SK-N-SH treated with all-trans-retinoic acid at 6 μM for 48 hours (cell line): ENCODE results near the gene UTF1.

Experiments used
- ATAC-seq: fragments of 200-7000 bp; cut with Tn5 transposase; 3 replicates; pipeline ENCODE4 v1.9.1; 2020; ENCODE audit warnings: mild to moderate bottlenecking, moderate library complexity
- ARNTL ChIP-seq: fragments of 450-650 bp; formaldehyde crosslinking; IDR thresholded peaks from 2 replicates; pipeline ENCODE4 v1.5.0; 2020; ENCODE audit warnings: low read depth, mild to moderate bottlenecking, moderate library complexity, borderline replicate concordance
- BACH2 ChIP-seq: fragments of 250-450 bp; sonication (Bioruptor Pico); IDR thresholded peaks from 2 replicates; pipeline ENCODE4 v1.9.0; 2021; ENCODE audit warnings: mild to moderate bottlenecking, borderline replicate concordance
- CREB5 ChIP-seq: fragments of 250-450 bp; sonication (Bioruptor Pico); IDR thresholded peaks from 2 replicates; pipeline ENCODE4 v1.5.1; 2020; ENCODE audit warnings: low read depth, mild to moderate bottlenecking, moderate library complexity
- ESRRG ChIP-seq: fragments of 250-450 bp; sonication (Bioruptor Pico); IDR thresholded peaks from 2 replicates; pipeline ENCODE4 v1.6.1; 2021; ENCODE audit warnings: mild to moderate bottlenecking
- OSR1 ChIP-seq: fragments of 250-450 bp; sonication (Bioruptor Pico); IDR thresholded peaks from 2 replicates; pipeline ENCODE4 v1.8.0; 2022; ENCODE audit warnings: moderate library complexity, mild to moderate bottlenecking, inconsistent platforms
- POU6F1 ChIP-seq: fragments of 250-450 bp; sonication (Bioruptor Pico); IDR thresholded peaks from 2 replicates; pipeline ENCODE4 v1.8.0; 2021; ENCODE audit warnings: low read depth, mild to moderate bottlenecking, moderate library complexity, borderline replicate concordance
- PPARA ChIP-seq: fragments of 250-450 bp; sonication (Bioruptor Pico); IDR thresholded peaks from 2 replicates; pipeline ENCODE4 v1.5.0; 2020; ENCODE audit warnings: mild to moderate bottlenecking, borderline replicate concordance
- RARB ChIP-seq: fragments of 250-450 bp; sonication (Bioruptor Pico); IDR thresholded peaks from 2 replicates; pipeline ENCODE4 v1.8.0; 2021; ENCODE audit warnings: mild to moderate bottlenecking, moderate library complexity
- SNAI2 ChIP-seq: fragments of 250-450 bp; sonication (Bioruptor Pico); IDR thresholded peaks from 2 replicates; pipeline ENCODE4 v1.5.0; 2020; ENCODE audit warnings: mild to moderate bottlenecking, moderate library complexity
- TCF4 ChIP-seq: fragments of 250-450 bp; sonication (Bioruptor Pico); IDR thresholded peaks from 2 replicates; pipeline ENCODE4 v1.8.0; 2021; ENCODE audit warnings: mild to moderate bottlenecking, moderate library complexity, borderline replicate concordance
- TOX ChIP-seq: fragments of 250-450 bp; sonication (Bioruptor Pico); IDR thresholded peaks from 2 replicates; pipeline ENCODE4 v1.8.0; 2021; ENCODE audit warnings: mild to moderate bottlenecking, moderate library complexity, borderline replicate concordance
- TSHZ2 ChIP-seq: fragments of 250-450 bp; sonication (Bioruptor Pico); IDR thresholded peaks from 2 replicates; pipeline ENCODE4 v1.5.0; 2020; ENCODE audit warnings: mild to moderate bottlenecking, moderate library complexity
- ZC3H10 ChIP-seq: fragments of 250-450 bp; sonication (Bioruptor Pico); IDR thresholded peaks from 2 replicates; pipeline ENCODE4 v1.5.1; 2021; ENCODE audit warnings: mild to moderate bottlenecking, moderate library complexity
- ZFP3 ChIP-seq: fragments of 250-450 bp; sonication (Bioruptor Pico); IDR thresholded peaks from 2 replicates; pipeline ENCODE4 v1.5.0; 2020; ENCODE audit warnings: mild to moderate bottlenecking, moderate library complexity
- ZFP30 ChIP-seq: fragments of 450-650 bp; formaldehyde crosslinking; IDR thresholded peaks from 2 replicates; pipeline ENCODE4 v1.5.0; 2022; ENCODE audit warnings: mild to moderate bottlenecking, moderate library complexity
- ZNF565 ChIP-seq: fragments of 450-650 bp; formaldehyde crosslinking; conservative IDR thresholded peaks from 2 replicates; pipeline ENCODE4 v1.5.0; 2020; ENCODE audit warnings: low read depth, mild to moderate bottlenecking, moderate library complexity
- TF ChIP-seq, protein P1 (sequence below): fragments of 250-450 bp; sonication (Bioruptor Pico); IDR thresholded peaks from 2 replicates; pipeline ENCODE4 v1.8.0; 2020; ENCODE audit warnings: mild to moderate bottlenecking, moderate library complexity, borderline replicate concordance
- TF ChIP-seq, protein P2 (sequence below): fragments of 250-450 bp; sonication (Bioruptor Pico); IDR thresholded peaks from 2 replicates; pipeline ENCODE4 v1.5.1; 2021; ENCODE audit warnings: mild to moderate bottlenecking, moderate library complexity

Gene UTF1, protein sequence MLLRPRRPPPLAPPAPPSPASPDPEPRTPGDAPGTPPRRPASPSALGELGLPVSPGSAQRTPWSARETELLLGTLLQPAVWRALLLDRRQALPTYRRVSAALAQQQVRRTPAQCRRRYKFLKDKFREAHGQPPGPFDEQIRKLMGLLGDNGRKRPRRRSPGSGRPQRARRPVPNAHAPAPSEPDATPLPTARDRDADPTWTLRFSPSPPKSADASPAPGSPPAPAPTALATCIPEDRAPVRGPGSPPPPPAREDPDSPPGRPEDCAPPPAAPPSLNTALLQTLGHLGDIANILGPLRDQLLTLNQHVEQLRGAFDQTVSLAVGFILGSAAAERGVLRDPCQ

DNA sequence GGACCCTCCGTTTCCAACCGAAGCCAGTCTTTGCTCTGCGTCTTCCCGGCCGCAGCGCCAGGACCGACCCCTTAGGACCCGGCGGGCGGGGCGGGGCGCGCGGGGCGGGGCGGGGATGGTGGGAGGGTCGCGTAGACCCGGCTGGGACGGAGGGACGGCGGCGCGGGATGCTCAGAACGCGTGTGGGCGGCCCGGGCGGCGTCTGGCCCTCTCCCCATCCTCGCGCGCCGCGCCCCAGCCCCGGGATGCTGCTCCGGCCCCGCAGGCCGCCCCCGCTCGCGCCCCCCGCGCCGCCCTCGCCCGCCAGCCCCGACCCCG is at the start of gene UTF1:
TSS of gene UTF1 (plus strand) at position 174 of the 318 bp plus-strand sequence. CDS start at position 246, 72 bp downstream.
- no peak for ATAC-seq
- TF ChIP-seq ZC3H10 (CRISPR knock-in tag) (no peak), TOX (no peak), CREB5 (no peak), TSHZ2 (CRISPR knock-in tag) (no peak), RARB (no peak), ARNTL (no peak), ESRRG (CRISPR knock-in tag) (no peak), BACH2 (CRISPR knock-in tag) (no peak), ZFP3 (CRISPR knock-in tag) (no peak), ZFP30 (CRISPR knock-in tag) (no peak), TCF4 (CRISPR knock-in tag) (no peak), OSR1 (CRISPR knock-in tag) (no peak)
- TF ChIP-seq, protein P1, sequence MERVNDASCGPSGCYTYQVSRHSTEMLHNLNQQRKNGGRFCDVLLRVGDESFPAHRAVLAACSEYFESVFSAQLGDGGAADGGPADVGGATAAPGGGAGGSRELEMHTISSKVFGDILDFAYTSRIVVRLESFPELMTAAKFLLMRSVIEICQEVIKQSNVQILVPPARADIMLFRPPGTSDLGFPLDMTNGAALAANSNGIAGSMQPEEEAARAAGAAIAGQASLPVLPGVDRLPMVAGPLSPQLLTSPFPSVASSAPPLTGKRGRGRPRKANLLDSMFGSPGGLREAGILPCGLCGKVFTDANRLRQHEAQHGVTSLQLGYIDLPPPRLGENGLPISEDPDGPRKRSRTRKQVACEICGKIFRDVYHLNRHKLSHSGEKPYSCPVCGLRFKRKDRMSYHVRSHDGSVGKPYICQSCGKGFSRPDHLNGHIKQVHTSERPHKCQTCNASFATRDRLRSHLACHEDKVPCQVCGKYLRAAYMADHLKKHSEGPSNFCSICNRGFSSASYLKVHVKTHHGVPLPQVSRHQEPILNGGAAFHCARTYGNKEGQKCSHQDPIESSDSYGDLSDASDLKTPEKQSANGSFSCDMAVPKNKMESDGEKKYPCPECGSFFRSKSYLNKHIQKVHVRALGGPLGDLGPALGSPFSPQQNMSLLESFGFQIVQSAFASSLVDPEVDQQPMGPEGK = no peak
- TF ChIP-seq, protein P2, sequence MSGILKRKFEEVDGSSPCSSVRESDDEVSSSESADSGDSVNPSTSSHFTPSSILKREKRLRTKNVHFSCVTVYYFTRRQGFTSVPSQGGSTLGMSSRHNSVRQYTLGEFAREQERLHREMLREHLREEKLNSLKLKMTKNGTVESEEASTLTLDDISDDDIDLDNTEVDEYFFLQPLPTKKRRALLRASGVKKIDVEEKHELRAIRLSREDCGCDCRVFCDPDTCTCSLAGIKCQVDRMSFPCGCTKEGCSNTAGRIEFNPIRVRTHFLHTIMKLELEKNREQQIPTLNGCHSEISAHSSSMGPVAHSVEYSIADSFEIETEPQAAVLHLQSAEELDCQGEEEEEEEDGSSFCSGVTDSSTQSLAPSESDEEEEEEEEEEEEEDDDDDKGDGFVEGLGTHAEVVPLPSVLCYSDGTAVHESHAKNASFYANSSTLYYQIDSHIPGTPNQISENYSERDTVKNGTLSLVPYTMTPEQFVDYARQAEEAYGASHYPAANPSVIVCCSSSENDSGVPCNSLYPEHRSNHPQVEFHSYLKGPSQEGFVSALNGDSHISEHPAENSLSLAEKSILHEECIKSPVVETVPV (CRISPR knock-in tag) = no peak

DNA sequence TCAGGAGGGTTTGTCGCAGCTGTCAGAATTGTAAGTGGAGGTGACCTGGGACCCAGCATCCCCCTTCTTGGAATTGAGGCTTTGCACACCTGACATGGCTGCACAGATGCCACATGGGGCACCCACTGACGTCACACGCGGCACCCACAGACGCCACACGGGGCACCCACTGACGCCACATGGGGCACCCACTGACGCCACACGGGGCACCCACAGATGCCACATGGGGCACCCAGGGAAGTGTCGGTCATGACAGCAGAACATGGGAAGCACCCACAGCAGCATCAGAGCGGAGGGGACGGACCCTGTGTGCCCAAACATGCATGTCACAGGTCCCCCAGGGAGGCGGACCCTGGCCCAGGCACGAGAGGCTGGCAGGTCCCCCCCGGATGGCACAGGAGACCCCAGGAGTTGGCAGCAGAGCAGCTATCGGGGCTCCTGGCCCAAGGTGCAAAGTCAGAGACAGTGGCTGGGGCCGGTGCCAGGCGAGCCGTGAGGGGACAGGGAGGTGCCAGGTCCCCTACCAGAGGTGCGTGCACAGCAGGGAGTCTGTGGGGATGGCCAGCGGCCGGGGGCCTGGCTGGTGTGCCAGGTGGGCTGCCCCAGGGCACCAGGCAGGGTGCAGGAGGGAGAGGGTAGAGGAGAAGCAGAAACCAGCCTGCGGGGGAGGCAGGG is 48.9 kb upstream of the UTF1 start:
- TF ChIP-seq, protein P2 (CRISPR knock-in tag) = no peak
- TF ChIP-seq TSHZ2 (CRISPR knock-in tag) (no peak), ESRRG (CRISPR knock-in tag) (no peak), TOX (no peak), ZC3H10 (CRISPR knock-in tag) (no peak), TCF4 (CRISPR knock-in tag) (no peak), ZNF565 (no peak), ZFP3 (CRISPR knock-in tag) (no peak), PPARA (CRISPR knock-in tag) (no peak), SNAI2 (CRISPR knock-in tag) (no peak), OSR1 (CRISPR knock-in tag) (no peak), POU6F1 (CRISPR knock-in tag) (no peak), RARB (no peak)
- TF ChIP-seq, protein P1 = no peak
- ATAC-seq = no peak
